ENCODE measurements around the gene CDH6. TPM values are rescaled to one million over a fixed set of nuclear protein-coding genes. Genes with fewer than 3 reads are reported as not detected.

CDH6 gene
- total and polyA plus RNA-seq, 10 of the 15 experiments (the other 5 are each of a cell fraction or from before 2014, with no cell fraction given) = 0.01 TPM; not detected in 9

DNA sequence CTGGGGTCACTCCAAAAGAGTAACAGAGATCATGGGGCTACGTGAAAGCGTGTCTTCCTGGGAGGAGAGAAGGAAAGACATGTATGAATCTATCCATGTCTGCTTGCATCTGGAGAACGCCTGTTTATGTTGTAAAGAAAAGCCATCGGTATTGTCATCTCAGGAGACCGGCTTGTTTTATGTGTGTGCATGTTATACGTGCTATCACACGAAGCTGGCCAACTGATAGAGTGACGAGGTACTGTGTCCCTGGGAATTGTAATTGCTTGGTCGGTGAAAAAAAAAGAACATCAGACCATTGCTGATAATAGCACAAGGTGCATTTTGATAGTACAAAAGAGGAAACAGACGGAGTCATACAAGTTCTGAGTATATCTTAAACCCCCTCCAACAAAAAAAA is 370 bp upstream of the CDH6 start (continued):
- TF ChIP-seq, protein P1, sequence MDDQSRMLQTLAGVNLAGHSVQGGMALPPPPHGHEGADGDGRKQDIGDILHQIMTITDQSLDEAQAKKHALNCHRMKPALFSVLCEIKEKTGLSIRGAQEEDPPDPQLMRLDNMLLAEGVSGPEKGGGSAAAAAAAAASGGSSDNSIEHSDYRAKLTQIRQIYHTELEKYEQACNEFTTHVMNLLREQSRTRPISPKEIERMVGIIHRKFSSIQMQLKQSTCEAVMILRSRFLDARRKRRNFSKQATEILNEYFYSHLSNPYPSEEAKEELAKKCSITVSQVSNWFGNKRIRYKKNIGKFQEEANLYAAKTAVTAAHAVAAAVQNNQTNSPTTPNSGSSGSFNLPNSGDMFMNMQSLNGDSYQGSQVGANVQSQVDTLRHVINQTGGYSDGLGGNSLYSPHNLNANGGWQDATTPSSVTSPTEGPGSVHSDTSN (IDR thresholded peaks at IDR 0.05; ENCODE audit: insufficient replicate concordance, low read depth, low read length) = no peak

DNA sequence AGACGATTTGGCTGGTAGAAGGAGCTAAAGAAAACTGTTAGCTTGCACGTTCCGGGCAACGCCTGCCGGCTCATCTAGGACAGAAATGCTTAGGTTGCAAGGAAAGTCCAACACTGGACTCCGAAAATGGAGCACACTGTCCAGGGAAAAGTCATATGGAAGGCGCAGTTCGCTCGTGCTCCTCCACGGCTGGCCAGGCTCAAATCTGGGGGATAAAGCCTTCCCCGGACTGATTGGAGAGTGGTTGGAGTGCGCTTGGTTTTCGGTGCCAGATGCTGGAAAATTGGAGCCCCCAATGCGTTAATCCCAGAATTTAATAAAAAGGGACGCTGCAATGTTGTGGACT is 955 bp downstream of the CDH6 start:
- H3K27me3 ChIP-seq (replicated peaks in 1 of 2; ENCODE audit: control insufficient read depth in 2 of 2, insufficient read depth in 2 of 2, low read length in 1 of 2) = peaks cover 2 to 11% of the 10 kb centered on the region in 2 experiments; a peak in 3 of 4 replicates

More for the DNA sequence above, 955 bp downstream of the CDH6 start:
- Histone ChIP-seq H3K4me2 (ENCODE audit: control insufficient read depth, insufficient read depth) (no peak overlapping the region), H3K4me3 (no peak overlapping the region), H3K79me2 (ENCODE audit: control insufficient read depth, insufficient read depth, low read length) (no peaks in the 10 kb centered on the region), H3K9ac (ENCODE audit: control insufficient read depth, insufficient read depth, low read length) (no peak overlapping the region), H3K9me3 (replicated peaks; ENCODE audit: control insufficient read depth, insufficient read depth, low read length) (no peaks in the 10 kb centered on the region), H3K4me1 (ENCODE audit: control insufficient read depth, insufficient read depth, low read length) (no peaks in the 10 kb centered on the region), H3K27ac (ENCODE audit: control insufficient read depth, insufficient read depth) (no peak overlapping the region), H2AFZ (ENCODE audit: control insufficient read depth, low read depth, low read length) (no peak overlapping the region), H4K20me1 (ENCODE audit: control insufficient read depth, insufficient read depth) (no peaks in the 10 kb centered on the region), H3K36me3 (ENCODE audit: control insufficient read depth in 2 of 2, insufficient read depth in 2 of 2, low read length in 1 of 2) (no peaks in the 10 kb centered on the region)
- intact Hi-C loops (cut with micrococcal nuclease; ENCODE audit: unreplicated experiment) (no loop called here), in situ Hi-C loops (cut with MboI) (no loop called here)
- ChIA-PET SMC1A (ENCODE audit: uncharacterized antibody, unreplicated experiment) (no interaction called here), POLR2A (no interaction called here), CTCF (interaction anchor here (0.9 to 1.5 kb wide), 2 partner anchors 8 to 38 kb away, joined by 3 read pairs; no protein-coding TSS in a partner anchor), RAD21 (ENCODE audit: unreplicated experiment) (no interaction called here)
- WGBS (ENCODE audit: insufficient coverage, insufficient replicate concordance, low lambda C conversion rate, missing lambda C conversion rate) = 23% methylated on average over 15 of the region's 15 CpGs
- TF ChIP-seq HDAC2 (IDR thresholded peaks at IDR 0.05) = no peak
- TF ChIP-seq POLR2AphosphoS5 (IDR thresholded peaks at IDR 0.05; ENCODE audit: low read length) = no peak
- TF ChIP-seq, protein P2, sequence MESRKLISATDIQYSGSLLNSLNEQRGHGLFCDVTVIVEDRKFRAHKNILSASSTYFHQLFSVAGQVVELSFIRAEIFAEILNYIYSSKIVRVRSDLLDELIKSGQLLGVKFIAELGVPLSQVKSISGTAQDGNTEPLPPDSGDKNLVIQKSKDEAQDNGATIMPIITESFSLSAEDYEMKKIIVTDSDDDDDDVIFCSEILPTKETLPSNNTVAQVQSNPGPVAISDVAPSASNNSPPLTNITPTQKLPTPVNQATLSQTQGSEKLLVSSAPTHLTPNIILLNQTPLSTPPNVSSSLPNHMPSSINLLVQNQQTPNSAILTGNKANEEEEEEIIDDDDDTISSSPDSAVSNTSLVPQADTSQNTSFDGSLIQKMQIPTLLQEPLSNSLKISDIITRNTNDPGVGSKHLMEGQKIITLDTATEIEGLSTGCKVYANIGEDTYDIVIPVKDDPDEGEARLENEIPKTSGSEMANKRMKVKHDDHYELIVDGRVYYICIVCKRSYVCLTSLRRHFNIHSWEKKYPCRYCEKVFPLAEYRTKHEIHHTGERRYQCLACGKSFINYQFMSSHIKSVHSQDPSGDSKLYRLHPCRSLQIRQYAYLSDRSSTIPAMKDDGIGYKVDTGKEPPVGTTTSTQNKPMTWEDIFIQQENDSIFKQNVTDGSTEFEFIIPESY (IDR thresholded peaks at IDR 0.05) = no peak
- DNase-seq (ENCODE audit: low read depth, low spot score) (no peak), FAIRE-seq (no peak), ATAC-seq (no peak)
- BruUV-seq (replicated peaks) = no TSS peak
